ENCODE results near the gene CMYA5.

- no peak for TF ChIP-seq CTCF (IDR thresholded peaks at IDR 0.05)
- no peak for TF ChIP-seq POLR2AphosphoS5 (IDR thresholded peaks at IDR 0.05)
- no peak for TF ChIP-seq POLR2A (IDR thresholded peaks at IDR 0.05)
These were observed 61.2 kb downstream of the CMYA5 start for GRCh38 chr5:79750611-79751510.

Measured in prostate gland (tissue), 2 donors.